ENCODE data around the gene MED23. TPM values are rescaled to one million over a fixed set of nuclear protein-coding genes. Genes with fewer than 3 reads are reported as not detected.

MED23 gene
- total and polyA plus RNA-seq, 2 experiments from 2014 or later: 8.6 to 23.6 TPM

DNA sequence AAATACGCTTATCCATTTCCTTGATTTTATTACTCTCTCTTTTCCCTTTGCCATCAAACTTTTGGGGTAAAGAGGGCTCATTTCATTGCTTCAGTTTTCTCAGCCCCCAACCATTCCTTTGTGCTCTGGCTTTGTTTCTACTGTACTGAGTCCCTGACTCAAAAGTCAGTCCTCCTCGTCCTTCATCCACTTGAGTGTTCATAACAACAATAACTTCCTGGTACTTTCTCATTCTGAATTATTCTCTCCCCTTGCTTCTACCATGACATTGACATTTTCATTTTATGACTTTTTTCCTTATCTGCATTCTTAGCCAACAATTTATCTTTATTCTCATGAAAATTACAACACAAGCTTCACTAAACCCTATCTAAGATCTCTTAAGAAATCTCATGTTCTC is 10.0 kb upstream of the MED23 start:
- Mint-ChIP-seq H3K9me3 (no peaks in the 10 kb centered on the region), H3K4me1 (no peaks in the 10 kb centered on the region), H3K27ac (no peak overlapping the region), H3K36me3 (ENCODE audit: low read depth) (no peaks in the 10 kb centered on the region), H3K27me3 (ENCODE audit: insufficient read depth, low read depth, poor library complexity) (no peaks in the 10 kb centered on the region), H3K4me3 (no peak overlapping the region)
- Histone ChIP-seq H2AFZ (no peak overlapping the region), H3K27ac (ENCODE audit: low read depth) (no peak overlapping the region), H3F3A (replicated peaks; ENCODE audit: low read depth) (no peaks in the 10 kb centered on the region), H3K4me2 (no peak overlapping the region), H3K36me3 (ENCODE audit: insufficient read depth) (no peaks in the 10 kb centered on the region), H3K79me2 (replicated peaks; ENCODE audit: insufficient read depth) (no peaks in the 10 kb centered on the region), H3K9me2 (ENCODE audit: insufficient read depth) (no peaks in the 10 kb centered on the region), H4K20me1 (replicated peaks; ENCODE audit: insufficient read depth) (no peaks in the 10 kb centered on the region), H3K4me3 (no peak overlapping the region), H3K4me1 (ENCODE audit: insufficient read depth) (no peaks in the 10 kb centered on the region), H3K27me3 (ENCODE audit: insufficient read depth) (no peaks in the 10 kb centered on the region)
- ATAC-seq (no peak), DNase-seq (ENCODE audit: low spot score) (no peak)
- TF ChIP-seq POLR2AphosphoS5 (IDR thresholded peaks at IDR 0.05; ENCODE audit: low read depth): no peak
- TF ChIP-seq ZNF331 (CRISPR knock-in tag; IDR thresholded peaks at IDR 0.05; ENCODE audit: low read depth): no peak
- no peak for TF ChIP-seq EZH2phosphoT487 (IDR thresholded peaks at IDR 0.05; ENCODE audit: unreplicated experiment)
- TF ChIP-seq ETS1 (IDR thresholded peaks at IDR 0.05): no peak
- no peak for TF ChIP-seq NANOG (IDR thresholded peaks at IDR 0.05; ENCODE audit: borderline replicate concordance)
- TF ChIP-seq CTCF (conservative IDR thresholded peaks at IDR 0.05; ENCODE audit: low read depth in 2 of 2): no peak
- no peak for TF ChIP-seq ZNF114 (CRISPR knock-in tag; IDR thresholded peaks at IDR 0.05)

DNA sequence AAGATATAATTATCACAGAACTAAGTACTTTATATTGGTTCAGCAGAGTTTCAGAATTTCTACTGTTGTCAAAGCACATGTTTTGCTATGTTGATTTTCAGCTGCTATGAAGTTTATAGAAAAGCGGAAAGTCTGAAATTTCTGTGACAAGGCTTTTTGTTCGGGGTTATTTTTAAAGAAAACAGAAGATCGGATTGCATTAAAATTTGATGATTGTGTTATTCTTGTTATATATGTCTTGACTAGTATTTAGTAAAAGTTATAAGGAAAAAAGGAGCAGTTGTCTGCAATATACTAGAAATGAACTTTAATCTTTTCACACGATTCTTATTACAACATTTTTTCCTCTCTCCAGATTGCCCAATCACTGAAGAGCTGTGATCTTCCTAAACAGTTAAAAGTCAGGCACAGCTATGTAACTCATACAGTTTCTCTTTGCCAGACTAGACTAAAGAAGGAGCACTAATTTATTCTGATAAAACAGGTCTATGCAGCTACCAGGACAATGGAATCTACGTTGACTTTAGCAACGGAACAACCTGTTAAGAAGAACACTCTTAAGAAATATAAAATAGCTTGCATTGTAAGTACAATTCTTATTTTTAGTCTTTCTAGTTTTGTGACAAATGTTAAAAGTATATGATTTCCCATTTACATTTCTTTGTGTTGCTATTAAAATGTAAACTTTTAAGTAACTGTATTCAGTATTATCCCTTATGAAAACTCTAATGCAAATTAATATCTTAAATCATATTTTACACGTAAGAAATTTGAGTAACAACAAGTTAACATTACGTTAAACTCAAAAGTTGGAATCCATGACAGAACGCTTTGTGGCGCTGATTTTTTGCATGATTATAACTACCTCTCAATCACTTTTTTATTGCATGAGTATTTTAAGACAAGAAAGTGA is 9.1 kb upstream of the MED23 start, which contains the start of gene ENPP3:
ENPP3 (plus strand) TSS at position 423 of the 913 bp plus-strand sequence; CDS start at position 506, 83 bp downstream.
- DNase-seq (ENCODE audit: low spot score) (no peak), ATAC-seq (no peak)
- no peak within 1 kb of the TSS for H2AFZ ChIP-seq
- Mint-ChIP-seq H3K4me3 (no peak within 1 kb of the TSS), H3K9me3 (no peaks in the 10 kb centered on the region), H3K36me3 (ENCODE audit: low read depth) (no peaks in the 10 kb centered on the region), H3K27ac (no peak within 1 kb of the TSS), H3K27me3 (ENCODE audit: insufficient read depth, low read depth, poor library complexity) (no peaks in the 10 kb centered on the region), H3K4me1 (no peaks in the 10 kb centered on the region)
- no peaks in the 10 kb centered on the region for H3F3A ChIP-seq (replicated peaks; ENCODE audit: low read depth)
- H3K27ac ChIP-seq (ENCODE audit: low read depth): no peak within 1 kb of the TSS
- H3K27me3 ChIP-seq (ENCODE audit: insufficient read depth): no peaks in the 10 kb centered on the region
- H3K4me3 ChIP-seq: no peak within 1 kb of the TSS
- no peaks in the 10 kb centered on the region for H3K79me2 ChIP-seq (replicated peaks; ENCODE audit: insufficient read depth)
- TF ChIP-seq EZH2 (IDR thresholded peaks at IDR 0.05; ENCODE audit: low read depth, unreplicated experiment) (no peak), ZNF114 (CRISPR knock-in tag; IDR thresholded peaks at IDR 0.05) (no peak)
- H3K36me3 ChIP-seq (ENCODE audit: insufficient read depth): no peaks in the 10 kb centered on the region
- H3K4me2 ChIP-seq: no peak within 1 kb of the TSS
- no peaks in the 10 kb centered on the region for H3K9me2 ChIP-seq (ENCODE audit: insufficient read depth)
- H3K4me1 ChIP-seq (ENCODE audit: insufficient read depth): no peaks in the 10 kb centered on the region
- H4K20me1 ChIP-seq (replicated peaks; ENCODE audit: insufficient read depth): no peaks in the 10 kb centered on the region
